GM18508 (cell line): Measurements from ENCODE around the gene AIF1L.
"Not testable (repeated sequence)": the region's sequence is repeated elsewhere in the genome, so short reads cannot be mapped to it uniquely, and the experiment has no call there.

ENCODE experiments used
- ATAC-seq: cut with Tn5 transposase; IDR thresholded peaks from one replicate; pipeline ENCODE4 v1.9.1; 2021; ENCODE audit warnings: moderate number of reproducible peaks; ENCODE audit not compliant: insufficient read depth, unreplicated experiment

AIF1L gene

DNA sequence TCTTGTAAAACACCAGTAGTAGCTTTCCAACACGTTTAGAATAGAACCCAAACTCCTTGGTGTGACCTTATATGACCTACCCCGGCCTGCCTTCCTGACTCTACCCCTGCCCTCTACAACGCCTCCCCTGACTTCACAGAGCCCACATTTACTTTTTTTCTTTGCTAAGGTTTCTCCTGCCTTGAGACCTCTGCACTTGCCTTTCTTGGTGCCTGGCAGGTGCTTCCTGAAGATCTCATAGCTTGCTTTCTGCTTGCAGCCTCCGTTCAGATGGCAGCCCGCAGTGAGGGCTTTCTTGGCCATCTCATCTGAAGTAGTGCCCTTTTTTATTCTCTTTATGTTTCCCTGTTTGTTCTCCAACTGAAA lies 53.3 kb downstream of the AIF1L start:
- no peak for ATAC-seq

DNA sequence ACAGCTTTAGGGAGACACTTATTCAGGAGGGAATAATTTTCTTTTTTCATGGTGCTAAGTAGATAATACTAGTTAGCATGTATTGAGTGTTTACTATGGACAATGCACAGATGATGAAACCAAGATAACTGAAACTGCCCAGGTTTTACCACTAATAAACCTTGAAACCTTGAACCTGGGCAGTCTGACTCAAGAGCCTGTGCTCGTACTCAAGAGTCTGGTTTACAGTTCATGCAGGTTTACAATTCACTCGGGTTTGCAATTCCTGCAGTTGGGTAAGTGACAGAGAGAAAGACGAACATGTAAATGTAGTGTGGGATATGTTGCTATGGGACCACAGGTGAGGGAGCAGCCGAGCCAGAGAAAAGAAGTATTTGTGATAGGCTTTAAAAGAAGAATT lies 57.3 kb downstream of the AIF1L start:
- no peak for ATAC-seq

DNA sequence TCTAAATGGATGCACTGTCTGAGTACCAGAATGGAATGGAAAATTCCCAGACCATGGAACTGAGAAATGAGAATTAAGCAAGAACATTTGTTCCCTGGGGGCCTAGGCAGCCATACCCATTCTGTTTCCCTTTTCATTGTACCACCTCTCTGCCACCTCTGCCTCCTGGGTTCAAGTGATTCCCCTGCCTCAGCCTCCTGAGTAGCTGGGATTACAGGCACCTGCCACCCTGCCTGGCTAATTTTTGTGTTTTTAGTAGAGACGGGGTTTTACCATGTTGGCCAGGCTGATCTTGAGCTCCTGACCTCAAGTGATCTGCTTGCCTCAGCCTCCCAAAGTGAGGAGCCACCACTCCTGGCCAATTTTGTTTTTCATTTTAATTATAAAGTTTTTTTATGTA lies 62.3 kb downstream of the AIF1L start:
- ATAC-seq, result not testable (repeated sequence)

DNA sequence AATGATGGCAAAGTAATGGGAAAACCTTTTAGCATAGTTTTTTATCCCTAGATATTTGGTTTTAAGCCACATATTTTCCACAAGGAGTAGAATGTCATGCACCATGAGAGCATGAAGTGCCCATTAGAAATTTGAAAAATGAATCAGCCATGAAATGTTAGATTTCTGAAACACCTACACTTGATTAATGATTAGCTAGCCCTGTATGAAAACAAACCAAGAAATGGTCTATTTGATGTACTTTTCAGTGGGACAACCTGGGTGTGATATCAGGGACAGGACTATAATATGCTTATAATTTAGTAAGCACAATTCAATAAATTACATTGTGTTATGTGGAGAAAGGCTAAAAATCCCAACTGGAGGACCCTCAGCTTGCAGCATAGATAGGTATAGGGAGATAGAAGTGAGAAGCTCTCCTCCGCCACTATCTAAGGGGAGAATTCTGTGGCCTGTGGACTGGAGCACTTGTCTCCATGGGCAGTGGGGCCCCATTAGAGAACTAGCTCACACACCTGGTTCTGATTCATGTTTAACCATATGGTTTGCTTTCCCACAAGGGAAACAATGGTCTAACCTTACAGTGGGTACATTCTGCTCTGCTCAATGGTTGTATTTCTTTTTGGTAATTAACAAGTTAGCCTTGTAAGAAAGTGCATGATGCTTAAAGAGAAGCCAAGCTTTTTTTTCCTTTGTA lies 64.2 kb downstream of the AIF1L start:
- no peak for ATAC-seq

DNA sequence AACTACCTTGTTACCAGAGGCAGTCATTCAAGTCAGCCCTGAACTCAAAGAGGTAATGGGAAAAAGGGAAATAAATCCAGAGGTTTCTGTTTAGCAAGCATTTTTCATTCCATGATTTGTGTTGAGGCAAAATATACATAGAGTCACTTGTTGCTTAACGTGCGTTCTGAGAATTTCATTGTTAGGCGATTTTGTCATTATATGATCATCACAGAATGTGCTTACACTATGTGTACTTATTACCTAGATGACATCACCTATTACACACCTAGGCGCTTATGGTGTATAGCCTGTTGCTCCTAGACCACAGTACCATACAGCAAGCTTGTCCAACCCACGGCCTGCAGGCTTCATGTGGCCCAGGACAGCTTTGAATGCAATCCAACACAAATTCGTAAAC lies 65.3 kb downstream of the AIF1L start:
- ATAC-seq, result no peak

DNA sequence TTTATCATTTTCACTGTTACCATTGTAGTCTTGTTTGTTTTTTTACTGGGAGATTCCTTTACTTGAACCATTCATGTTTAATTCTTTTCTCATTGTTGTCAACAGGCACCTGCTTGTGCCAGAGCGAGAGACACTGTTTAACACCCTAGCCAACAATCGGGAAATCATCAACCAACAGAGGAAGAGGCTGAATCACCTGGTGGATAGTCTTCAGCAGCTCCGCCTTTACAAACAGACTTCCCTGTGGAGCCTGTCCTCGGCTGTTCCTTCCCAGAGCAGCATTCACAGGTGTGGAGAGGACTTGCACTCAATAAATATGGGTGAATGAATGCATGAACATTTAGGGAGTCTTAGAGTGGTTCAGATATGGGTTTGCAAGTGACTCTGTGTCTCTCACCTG lies 66.6 kb downstream of the AIF1L start:
- no peak for ATAC-seq

DNA sequence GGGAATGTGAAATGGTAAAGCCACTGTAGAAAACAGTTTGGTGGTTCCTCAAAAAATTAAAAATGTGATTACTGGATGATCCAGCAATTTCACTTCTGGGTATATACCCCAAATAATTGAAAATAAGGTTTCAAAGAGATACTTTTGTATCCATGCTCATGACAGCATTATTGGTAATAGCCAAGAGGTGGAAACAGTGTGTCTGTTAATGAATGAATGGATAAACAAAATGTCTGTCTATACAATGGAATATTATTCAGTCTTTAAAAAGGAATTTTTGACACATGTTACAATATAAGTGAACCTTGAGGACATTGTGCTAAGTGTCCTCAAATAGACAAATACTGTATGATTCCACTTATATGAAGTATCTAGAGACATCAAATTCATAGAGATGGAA lies 69.2 kb downstream of the AIF1L start:
- ATAC-seq, result no peak

DNA sequence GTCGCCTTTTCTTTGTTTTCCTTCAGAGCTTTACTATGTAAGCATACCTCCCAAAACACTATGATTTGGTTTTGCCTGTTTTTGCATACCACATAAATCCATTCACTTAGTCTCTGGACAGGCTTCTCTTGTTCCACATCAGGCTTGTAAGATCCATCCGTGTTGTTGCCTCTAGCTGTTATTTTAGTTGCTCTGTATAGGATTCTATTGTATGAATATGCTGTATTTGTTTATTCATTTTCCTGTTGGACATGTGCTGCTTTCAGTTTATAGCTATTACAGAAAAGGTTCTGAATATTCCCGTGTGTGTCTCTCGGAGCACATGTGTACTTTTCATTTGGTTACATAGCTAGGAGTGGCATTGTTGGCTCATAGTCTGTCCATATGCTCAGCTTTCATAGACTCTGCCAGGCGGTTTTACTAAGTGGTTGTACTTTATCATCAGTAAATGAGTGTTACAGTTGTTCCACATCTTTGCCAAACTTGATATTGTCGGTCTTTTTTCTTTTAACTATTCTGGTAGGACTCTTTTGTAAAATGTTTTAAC lies 70.9 kb downstream of the AIF1L start:
- no peak for ATAC-seq

DNA sequence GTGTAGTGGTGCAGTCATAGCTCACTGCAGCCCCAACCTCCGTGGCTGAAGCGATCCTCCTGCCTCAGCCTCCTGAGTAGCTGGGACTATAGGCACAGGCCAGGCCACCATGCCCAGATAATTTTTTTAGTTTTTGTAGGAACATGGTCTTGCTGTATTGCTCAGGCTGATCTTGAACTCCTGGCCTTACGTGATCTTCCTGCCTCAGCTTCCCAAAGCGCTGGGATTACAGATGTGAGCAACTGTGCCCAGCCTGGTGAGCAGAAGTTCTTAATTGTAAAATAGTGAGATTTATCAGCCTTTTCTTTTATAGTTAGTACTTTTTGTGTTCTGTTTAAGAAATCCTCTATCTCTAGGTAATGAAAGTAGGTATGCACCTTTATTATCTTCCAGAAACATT lies 71.6 kb downstream of the AIF1L start:
- ATAC-seq, result no peak

DNA sequence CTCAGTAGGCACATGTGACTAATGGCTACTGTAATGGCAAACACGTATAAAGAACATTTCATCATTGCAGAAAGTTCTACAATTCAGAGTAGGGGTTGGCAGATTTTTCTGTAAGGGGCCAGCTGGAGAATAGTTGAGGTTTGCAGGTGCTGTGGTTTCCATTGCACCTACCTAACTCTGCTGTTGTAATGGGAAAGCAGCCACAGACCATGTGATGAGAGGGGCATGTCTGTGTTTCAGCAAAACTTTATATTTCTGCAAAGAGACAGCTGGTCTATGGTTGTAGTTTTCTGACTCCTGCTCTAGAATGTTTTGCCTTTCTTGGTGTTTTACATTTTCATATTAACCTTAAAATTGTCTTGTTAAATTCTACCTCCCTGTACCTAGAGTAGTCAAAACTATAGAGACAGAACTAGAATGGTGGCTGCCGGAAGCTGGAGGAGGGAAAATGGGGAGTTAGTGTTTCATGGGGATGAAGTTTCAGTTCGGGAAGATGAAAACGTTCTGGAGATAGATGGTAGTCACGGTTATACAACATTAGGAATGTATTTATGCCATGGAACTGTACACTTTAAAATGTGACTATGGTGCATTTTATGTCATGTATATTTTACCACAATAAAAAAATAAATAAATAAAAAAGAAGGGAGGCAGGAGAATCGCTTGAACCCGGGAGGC lies 73.4 kb downstream of the AIF1L start:
- no peak for ATAC-seq
